GM12878 (cell line): Measurements from ENCODE around the gene RND2. TPM values are rescaled to one million over a fixed set of nuclear protein-coding genes. Genes with fewer than 3 reads are reported as not detected.

Experiments used
- ATAC-seq: fragments of 200-7000 bp; cut with Tn5 transposase; 3 replicates; pipeline ENCODE4 v1.9.1; 2020; ENCODE audit warnings: mild to moderate bottlenecking, moderate library complexity
- BruUV-seq: library from RNA; stranded (reverse); fragments of 400-500 nt; replicated peaks from 2 replicates; lab custom pipeline; 2021; lab: Mats Ljungman, UMichigan
- CTCF ChIA-PET: fragments of 300-600 bp; sonication (Branson Sonifier 250); formaldehyde crosslinking; extraction: SDS; loops from one replicate; lab custom pipeline; 2021; ENCODE audit warnings: inconsistent platforms; lab: Yijun Ruan, JAX
- POLR2A ChIA-PET: fragments of 350-600 bp; formaldehyde crosslinking; extraction: SDS; loops from one replicate; lab custom pipeline; 2021; ENCODE audit warnings: inconsistent platforms; lab: Charles Lee
- RAD21 ChIA-PET: fragments of 300-600 bp; sonication (Branson Sonifier 250); formaldehyde crosslinking; loops from one replicate; lab custom pipeline; 2023; ENCODE audit warnings: antibody characterized with exemption; ENCODE audit not compliant: unreplicated experiment; lab: Charles Lee
- SMC1A ChIA-PET: fragments of 300-600 bp; sonication (Branson Sonifier 250); formaldehyde crosslinking; loops from one replicate; lab custom pipeline; 2023; ENCODE audit not compliant: unreplicated experiment, uncharacterized antibody; lab: Charles Lee
- DNase-seq: peaks from one replicate; pipeline ENCODE4 v3.0.0-alpha.2; 2011; ENCODE audit warnings: low read depth, low spot score
- FAIRE-seq: peaks from 3 replicates; lab custom pipeline; 2011; peaks lifted over from hg19 to GRCh38; lab: Jason Lieb, UNC
- H2AFZ ChIP-seq: 2 replicates; pipeline ENCODE4 v1.6.0; 2011; ENCODE audit warnings: low read depth, low read length, control low read depth; ENCODE audit not compliant: control insufficient read depth
- H3K27ac ChIP-seq: 2 replicates; pipeline ENCODE4 v1.5.1; 2011; ENCODE audit warnings: control low read depth; ENCODE audit not compliant: control insufficient read depth, insufficient read depth
- H3K27me3 ChIP-seq, 2 experiments: replicated peaks in 1 of 2; 2 replicates each; pipeline versions ENCODE4 v1.6.0 to v1.6.1; 2011; ENCODE audit warnings: low read length in 1 of 2; ENCODE audit not compliant: control insufficient read depth in 2 of 2, insufficient read depth in 2 of 2
- H3K36me3 ChIP-seq, 2 experiments: 2 replicates each; pipeline ENCODE4 v1.5.1; 2011; ENCODE audit warnings: low read length in 1 of 2; ENCODE audit not compliant: control insufficient read depth in 2 of 2, insufficient read depth in 2 of 2
- H3K4me1 ChIP-seq: 2 replicates; pipeline ENCODE4 v1.6.1; 2011; ENCODE audit warnings: mild to moderate bottlenecking, low read length, moderate library complexity, mixed read lengths; ENCODE audit not compliant: control insufficient read depth, insufficient read depth
- H3K4me2 ChIP-seq: 2 replicates; pipeline ENCODE4 v1.6.0; 2011; ENCODE audit warnings: control low read depth; ENCODE audit not compliant: control insufficient read depth, insufficient read depth
- H3K4me3 ChIP-seq: fragments of 200-600 bp; sonication (generic); 2 replicates; pipeline ENCODE4 v1.5.1; 2016
- H3K79me2 ChIP-seq: 2 replicates; pipeline ENCODE4 v1.6.0; 2011; ENCODE audit warnings: low read length; ENCODE audit not compliant: control insufficient read depth, insufficient read depth
- H3K9ac ChIP-seq: 2 replicates; pipeline ENCODE4 v1.8.0; 2011; ENCODE audit warnings: low read length, control low read depth, mixed read lengths; ENCODE audit not compliant: control insufficient read depth, insufficient read depth
- H3K9me3 ChIP-seq: replicated peaks from 3 replicates; pipeline ENCODE4 v1.5.1; 2011; ENCODE audit warnings: mild to moderate bottlenecking, low read length; ENCODE audit not compliant: control insufficient read depth, insufficient read depth
- H4K20me1 ChIP-seq: 2 replicates; pipeline ENCODE4 v1.6.0; 2011; ENCODE audit not compliant: control insufficient read depth, insufficient read depth
- ASH2L ChIP-seq: fragments of 300-600, 200-600 bp; sonication (generic); IDR thresholded peaks from 2 replicates; pipeline ENCODE4 v1.6.1; 2017; ENCODE audit warnings: low read depth, mild to moderate bottlenecking, borderline replicate concordance
- CHD1 ChIP-seq: IDR thresholded peaks from 2 replicates; pipeline ENCODE4 v1.6.1; 2012; ENCODE audit warnings: low read depth, low read length, improper control_type of control experiment
- EED ChIP-seq: sonication (generic); IDR thresholded peaks from 2 replicates; pipeline ENCODE4 v1.6.1; 2016; ENCODE audit warnings: antibody characterized with exemption, low read depth
- GATAD2B ChIP-seq: fragments of 450-650 bp; conservative IDR thresholded peaks from 2 replicates; pipeline ENCODE4 v1.6.1; 2017; ENCODE audit warnings: low read depth, mild to moderate bottlenecking, moderate library complexity
- HSF1 ChIP-seq: fragments of 150-350 bp; IDR thresholded peaks from 2 replicates; pipeline ENCODE4 v1.6.1; 2014; ENCODE audit warnings: mild to moderate bottlenecking, low read depth, low read length
- NFXL1 ChIP-seq: fragments of 450-650 bp; IDR thresholded peaks from 2 replicates; pipeline ENCODE4 v1.6.1; 2017; ENCODE audit warnings: antibody characterized with exemption, mild to moderate bottlenecking, borderline replicate concordance
- PAX5 ChIP-seq: IDR thresholded peaks from 2 replicates; pipeline ENCODE4 v1.6.1; 2011; ENCODE audit warnings: low read depth, low read length, borderline replicate concordance
- SMARCA5 ChIP-seq: fragments of 450-650 bp; IDR thresholded peaks from 2 replicates; pipeline ENCODE4 v1.6.1; 2017; ENCODE audit warnings: mild to moderate bottlenecking
- TCF7 ChIP-seq: IDR thresholded peaks from 2 replicates; pipeline ENCODE4 v1.6.1; 2014; ENCODE audit warnings: antibody characterized with exemption, borderline replicate concordance
- ZNF24 ChIP-seq: fragments of 450-650 bp; IDR thresholded peaks from 2 replicates; pipeline ENCODE4 v1.6.1; 2017; ENCODE audit warnings: antibody characterized with exemption, mild to moderate bottlenecking
- WGBS: methylation state at CpG from one replicate; pipeline ENCODE4 v1.1.6; 2016; ENCODE audit warnings: low lambda C conversion rate; ENCODE audit not compliant: insufficient replicate concordance, insufficient coverage; ENCODE audit errors: missing lambda C conversion rate; 5-methylcytosine and 5-hydroxymethylcytosine counted together
- in situ Hi-C: fragments of 300-500 bp; cut with MboI; formaldehyde crosslinking; loops from 9 replicates; pipeline ENCODE4 v1.14.3; 2018; ENCODE audit warnings: mixed read lengths
- intact Hi-C: fragments of 100-400 bp; cut with micrococcal nuclease; formaldehyde crosslinking; loops from one replicate; pipeline ENCODE4 v1.14.2; 2022; ENCODE audit not compliant: unreplicated experiment
- polyA plus RNA-seq, 11 experiments: library from polyadenylated mRNA; depleted of rRNA in 4 of 11; unstranded in 6 of 11; stranded (reverse) in 5 of 11; fragments of >200 nt; fragmentation: Nextera tagmentation in 4 of 11; fragmentation: Illumina TruSeq in 1 of 11; extraction: Ambion mirVana in 4 of 11; extraction: Trizol in 1 of 11; gene quantifications; 1 replicate in 1 of 11; 2 replicates in 10 of 11; pipeline versions ENCODE4 v1.2.1 to v1.2.3, GENCODE V29; 2011 to 2016; ENCODE audit warnings: inconsistent platforms in 2 of 11, missing spikeins in 2 of 11, low read depth in 1 of 11
- total RNA-seq, 4 experiments: library from RNA; depleted of rRNA in 3 of 4; stranded (reverse); fragments of >200 nt in 3 of 4; fragmentation: Illumina TruSeq in 1 of 4; extraction: Trizol in 1 of 4; gene quantifications; 2 replicates each; pipeline versions ENCODE4 v1.2.1 to v1.2.3, GENCODE V29; 2013 to 2021
- TF ChIP-seq, protein P1 (sequence below): fragments of 450-650 bp; IDR thresholded peaks from 2 replicates; pipeline ENCODE4 v1.6.1; 2017; ENCODE audit warnings: antibody characterized with exemption, mild to moderate bottlenecking, moderate library complexity
- TF ChIP-seq, protein P2 (sequence below): fragments of 450-650 bp; IDR thresholded peaks from 2 replicates; pipeline ENCODE4 v1.6.1; 2014; ENCODE audit warnings: mild to moderate bottlenecking

The RND2 gene
- total and polyA plus RNA-seq, 10 of the 15 experiments (the other 5 are each of a cell fraction or from before 2014, with no cell fraction given): 0.01 to 0.05 (median 0.03) TPM; not detected in 6

GRCh38 chr17:42989726-42990652, 35.0 kb upstream of the RND2 start:
- no peak overlapping the region for H3K27ac ChIP-seq
- no TSS peak for BruUV-seq
- no peak overlapping the region for H3K9ac ChIP-seq
- ChIA-PET POLR2A (no interaction called here), SMC1A (interaction anchor here (0.9 kb wide), 1 partner anchor 26 kb away, joined by 3 read pairs; the partner anchor contains the start of gene AARSD1), RAD21 (no interaction called here), CTCF (interaction anchor here (1.0 kb wide), 1 partner anchor 8 kb away, joined by 3 read pairs; the partner anchor contains the start of gene RPL27)
- in situ Hi-C loops (no loop called here), intact Hi-C loops (loop anchor here (10.0 kb wide), 1 partner anchor 145 kb away; the partner anchor contains the start of gene AOC2)
- no peak overlapping the region for H3K4me3 ChIP-seq
- no peaks in the 10 kb centered on the region for H3K9me3 ChIP-seq
- H3K4me2 ChIP-seq: no peak overlapping the region
- DNase-seq (no peak), ATAC-seq (no peak), FAIRE-seq (no peak)
- H3K79me2 ChIP-seq: peaks cover 11% of the 10 kb centered on the region
- H3K27me3 ChIP-seq: no peaks in the 10 kb centered on the region
- no peaks in the 10 kb centered on the region for H4K20me1 ChIP-seq
- H3K36me3 ChIP-seq: peaks cover 13 to 35% of the 10 kb centered on the region in 2 experiments
- 84% methylated on average over 6 of the region's 6 CpGs for WGBS
- H3K4me1 ChIP-seq: peaks cover 18% of the 10 kb centered on the region
- no peak overlapping the region for H2AFZ ChIP-seq
- TF ChIP-seq EED (no peak), ZNF24 (no peak), ASH2L (no peak), GATAD2B (no peak), TCF7 (no peak), HSF1 (no peak), CHD1 (no peak), PAX5 (no peak), NFXL1 (no peak), SMARCA5 (no peak)
- TF ChIP-seq, protein P1, sequence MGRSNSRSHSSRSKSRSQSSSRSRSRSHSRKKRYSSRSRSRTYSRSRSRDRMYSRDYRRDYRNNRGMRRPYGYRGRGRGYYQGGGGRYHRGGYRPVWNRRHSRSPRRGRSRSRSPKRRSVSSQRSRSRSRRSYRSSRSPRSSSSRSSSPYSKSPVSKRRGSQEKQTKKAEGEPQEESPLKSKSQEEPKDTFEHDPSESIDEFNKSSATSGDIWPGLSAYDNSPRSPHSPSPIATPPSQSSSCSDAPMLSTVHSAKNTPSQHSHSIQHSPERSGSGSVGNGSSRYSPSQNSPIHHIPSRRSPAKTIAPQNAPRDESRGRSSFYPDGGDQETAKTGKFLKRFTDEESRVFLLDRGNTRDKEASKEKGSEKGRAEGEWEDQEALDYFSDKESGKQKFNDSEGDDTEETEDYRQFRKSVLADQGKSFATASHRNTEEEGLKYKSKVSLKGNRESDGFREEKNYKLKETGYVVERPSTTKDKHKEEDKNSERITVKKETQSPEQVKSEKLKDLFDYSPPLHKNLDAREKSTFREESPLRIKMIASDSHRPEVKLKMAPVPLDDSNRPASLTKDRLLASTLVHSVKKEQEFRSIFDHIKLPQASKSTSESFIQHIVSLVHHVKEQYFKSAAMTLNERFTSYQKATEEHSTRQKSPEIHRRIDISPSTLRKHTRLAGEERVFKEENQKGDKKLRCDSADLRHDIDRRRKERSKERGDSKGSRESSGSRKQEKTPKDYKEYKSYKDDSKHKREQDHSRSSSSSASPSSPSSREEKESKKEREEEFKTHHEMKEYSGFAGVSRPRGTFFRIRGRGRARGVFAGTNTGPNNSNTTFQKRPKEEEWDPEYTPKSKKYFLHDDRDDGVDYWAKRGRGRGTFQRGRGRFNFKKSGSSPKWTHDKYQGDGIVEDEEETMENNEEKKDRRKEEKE: no peak
- TF ChIP-seq, protein P2, sequence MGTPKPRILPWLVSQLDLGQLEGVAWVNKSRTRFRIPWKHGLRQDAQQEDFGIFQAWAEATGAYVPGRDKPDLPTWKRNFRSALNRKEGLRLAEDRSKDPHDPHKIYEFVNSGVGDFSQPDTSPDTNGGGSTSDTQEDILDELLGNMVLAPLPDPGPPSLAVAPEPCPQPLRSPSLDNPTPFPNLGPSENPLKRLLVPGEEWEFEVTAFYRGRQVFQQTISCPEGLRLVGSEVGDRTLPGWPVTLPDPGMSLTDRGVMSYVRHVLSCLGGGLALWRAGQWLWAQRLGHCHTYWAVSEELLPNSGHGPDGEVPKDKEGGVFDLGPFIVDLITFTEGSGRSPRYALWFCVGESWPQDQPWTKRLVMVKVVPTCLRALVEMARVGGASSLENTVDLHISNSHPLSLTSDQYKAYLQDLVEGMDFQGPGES: no peak
- TF ChIP-seq, all 136 proteins: peak for 0
